ENCODE measurements around the gene NPB. TPM values are rescaled to one million over a fixed set of nuclear protein-coding genes. Genes with fewer than 3 reads are reported as not detected.

The NPB gene
- total RNA-seq, 1 experiment from 2014 or later, result 1.8 TPM

- DNase-seq (ENCODE audit: low spot score), result no peak
Measured at GRCh38 chr17:81869221-81870130, 32.6 kb upstream of the NPB start.

GRCh38 chr17:81870131-81870980, 31.7 kb upstream of the NPB start:
- DNase-seq (ENCODE audit: low spot score), result peak; percentile 55

GRCh38 chr17:81870981-81871386, 31.1 kb upstream of the NPB start, which contains the start of gene ARHGDIA:
ARHGDIA (minus strand) TSS chr17:81871337; CDS start chr17:81869930, 1,407 bp downstream.
- DNase-seq (ENCODE audit: low spot score), result no peak

GRCh38 chr17:81871387-81872230, 30.4 kb upstream of the NPB start:
- DNase-seq (ENCODE audit: low spot score), result peak; percentile 80

- DNase-seq (ENCODE audit: low spot score), result no peak
Measured at GRCh38 chr17:81877569-81877968, 24.5 kb upstream of the NPB start.

GRCh38 chr17:81878294-81878693, 23.7 kb upstream of the NPB start:
- DNase-seq (ENCODE audit: low spot score), result no peak

GRCh38 chr17:81879121-81879520, 22.9 kb upstream of the NPB start:
- no peak for DNase-seq (ENCODE audit: low spot score)

GRCh38 chr17:81884520-81884919, 17.5 kb upstream of the NPB start:
- no peak for DNase-seq (ENCODE audit: low spot score)

- DNase-seq (ENCODE audit: low spot score), result no peak
Measured at GRCh38 chr17:81884968-81885367, 17.1 kb upstream of the NPB start.

GRCh38 chr17:81885454-81885853, 16.6 kb upstream of the NPB start:
- DNase-seq (ENCODE audit: low spot score), result no peak

- peak; percentile 94 for DNase-seq (ENCODE audit: low spot score)
Measured at GRCh38 chr17:81885869-81886548, 16.0 kb upstream of the NPB start.

GRCh38 chr17:81888105-81888987, 13.7 kb upstream of the NPB start:
- DNase-seq (ENCODE audit: low spot score), result no peak

GRCh38 chr17:81888988-81889595, 12.9 kb upstream of the NPB start:
- DNase-seq (ENCODE audit: low spot score), result no peak

GRCh38 chr17:81889602-81890001, 12.4 kb upstream of the NPB start:
- no peak for DNase-seq (ENCODE audit: low spot score)

GRCh38 chr17:81890447-81891302, 11.4 kb upstream of the NPB start:
- no peak for DNase-seq (ENCODE audit: low spot score)

GRCh38 chr17:81891303-81891552, 10.8 kb upstream of the NPB start:
- DNase-seq (ENCODE audit: low spot score), result no peak

GRCh38 chr17:81895400-81895799, 6.6 kb upstream of the NPB start:
- DNase-seq (ENCODE audit: low spot score), result no peak

- DNase-seq (ENCODE audit: low spot score), result peak; percentile 97
Measured at GRCh38 chr17:81898029-81898866, 3.8 kb upstream of the NPB start.
